NCI-H1092 treated with DMSO at 0.1 percent for 48 hours (cell line): Measurements from ENCODE around the gene PUM1.

Experiments used
- DNase-seq: peaks from one replicate; lab custom pipeline; 2025; lab: John Stamatoyannopoulos, UW

The PUM1 gene

DNA sequence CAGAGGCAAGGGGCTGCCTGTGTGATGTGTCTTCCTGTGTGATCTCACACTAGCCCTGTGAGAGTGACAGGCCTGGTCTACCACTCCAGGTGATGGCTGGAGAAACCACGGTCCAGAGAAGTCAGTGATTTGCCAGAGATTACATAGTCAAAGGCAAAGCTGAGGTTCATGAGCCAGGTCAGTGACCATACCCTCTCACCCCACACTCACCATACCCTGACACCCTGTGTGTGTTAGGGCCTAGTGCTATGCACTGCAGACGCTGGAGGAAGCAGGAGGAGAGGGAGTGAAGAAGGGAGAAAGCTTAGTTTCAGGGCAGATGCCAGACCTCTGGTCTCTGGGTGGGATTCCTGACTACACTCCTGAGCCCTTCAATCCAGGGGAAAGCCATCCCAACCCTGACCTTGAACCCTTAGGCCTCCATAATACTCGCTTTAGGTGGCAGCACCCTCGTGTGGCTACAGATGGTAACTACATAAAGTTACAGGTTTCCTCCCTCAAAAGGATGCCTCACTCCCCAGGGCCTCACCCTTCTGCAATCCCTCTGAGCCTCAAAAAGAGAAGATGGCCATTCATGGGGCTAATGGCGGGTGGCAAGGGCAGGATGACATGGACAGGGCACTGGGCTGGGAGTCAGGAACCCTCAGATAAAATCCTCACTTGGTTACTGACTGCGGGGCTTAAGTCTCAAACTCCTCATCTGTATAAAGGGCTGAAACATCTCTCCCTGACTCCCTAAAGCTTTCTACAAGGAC lies 136.2 kb downstream of the PUM1 start:
- DNase-seq = peak; percentile 48

DNA sequence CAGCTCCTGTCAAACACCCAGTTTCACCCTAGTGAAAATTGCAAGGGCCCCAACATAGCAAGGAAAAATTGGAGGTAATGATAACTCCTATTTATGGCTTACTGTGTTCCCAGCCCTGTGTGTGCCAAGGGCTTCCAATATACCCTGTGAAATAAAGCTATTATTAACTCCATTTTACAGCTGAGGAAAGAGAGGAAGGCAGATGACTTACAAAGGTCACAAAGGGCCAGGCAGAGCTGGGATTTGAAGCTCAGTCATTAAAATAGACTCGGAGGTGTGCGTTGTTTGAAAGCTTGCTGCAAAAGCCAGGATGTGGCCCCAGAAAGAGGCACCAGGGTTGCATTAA lies 136.8 kb downstream of the PUM1 start:
- no peak for DNase-seq

DNA sequence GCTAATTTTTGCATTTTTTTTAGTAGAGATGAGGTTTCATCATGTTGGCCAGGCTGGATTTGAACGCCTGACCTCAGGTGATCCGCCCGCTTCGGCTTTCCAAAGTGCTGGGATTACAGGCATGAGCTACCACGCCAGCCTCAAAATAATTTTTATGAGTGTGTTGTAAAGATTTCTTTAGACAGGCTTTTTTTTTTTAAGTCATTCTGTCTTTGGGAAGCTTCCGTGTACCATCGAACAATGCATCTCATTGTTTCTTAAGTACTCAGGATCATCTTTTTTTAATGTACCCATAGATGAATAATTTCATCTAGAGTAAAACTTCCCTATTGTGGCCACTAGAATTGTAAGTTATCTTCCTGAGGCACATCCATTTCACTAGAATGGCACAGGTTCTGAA lies 137.3 kb downstream of the PUM1 start:
- DNase-seq = no peak

DNA sequence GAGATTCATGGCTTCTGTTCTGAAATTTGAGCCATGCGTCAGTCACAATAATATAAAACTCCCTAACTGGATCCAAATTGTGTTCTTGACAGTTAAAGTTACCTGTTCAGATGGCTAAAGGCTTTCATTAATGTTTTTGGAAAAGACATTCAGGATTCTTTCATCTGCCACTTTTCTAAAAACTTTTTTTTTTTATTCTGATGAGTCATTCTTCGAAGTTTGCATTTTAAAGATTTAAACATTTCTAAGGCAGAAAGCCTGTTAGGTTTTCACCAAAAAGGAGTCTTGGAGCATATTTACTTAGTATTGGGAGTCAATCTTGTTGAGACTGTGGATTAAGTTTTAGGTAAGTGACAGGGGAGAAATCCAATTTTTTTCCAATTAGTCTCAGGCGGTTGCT lies 138.1 kb downstream of the PUM1 start:
- DNase-seq = no peak

DNA sequence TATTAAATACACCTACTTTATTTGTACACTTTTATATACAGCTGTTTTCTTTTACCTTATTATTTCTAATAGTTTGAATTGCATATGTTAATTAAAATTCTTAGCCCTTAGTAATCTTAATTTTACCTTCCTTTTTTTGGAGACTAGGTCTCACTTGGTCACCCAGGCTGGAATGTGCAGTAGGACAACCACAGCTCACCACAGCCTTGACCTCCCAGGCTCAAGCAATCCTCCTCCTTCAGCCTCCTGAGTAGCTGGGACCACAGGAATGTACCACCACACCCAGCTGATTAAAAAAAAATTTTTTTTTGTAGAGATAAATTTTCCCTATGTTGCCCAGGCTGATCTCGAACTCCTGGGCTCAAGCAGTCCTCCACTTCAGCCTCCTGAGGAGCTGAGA lies 141.9 kb downstream of the PUM1 start:
- DNase-seq = no peak

DNA sequence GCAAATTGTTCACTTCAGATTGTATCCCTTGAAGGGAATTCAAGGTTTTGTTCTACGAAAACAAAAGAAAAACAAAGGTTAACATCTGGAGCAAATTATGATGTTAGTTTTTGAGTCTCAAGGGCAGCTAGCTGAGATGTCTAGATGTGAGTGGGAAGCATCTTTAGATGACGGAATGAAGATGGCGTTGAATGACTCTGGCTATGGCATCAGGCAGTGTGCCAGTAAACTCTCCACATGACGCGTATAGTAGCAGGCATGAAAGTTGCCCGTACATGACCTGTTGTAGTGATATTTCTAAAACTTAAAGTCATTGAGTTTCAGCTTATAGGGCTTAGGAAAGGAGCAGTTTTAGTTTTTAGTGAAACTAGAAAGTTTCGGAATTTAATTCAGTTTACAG lies 144.7 kb downstream of the PUM1 start:
- DNase-seq = no peak

DNA sequence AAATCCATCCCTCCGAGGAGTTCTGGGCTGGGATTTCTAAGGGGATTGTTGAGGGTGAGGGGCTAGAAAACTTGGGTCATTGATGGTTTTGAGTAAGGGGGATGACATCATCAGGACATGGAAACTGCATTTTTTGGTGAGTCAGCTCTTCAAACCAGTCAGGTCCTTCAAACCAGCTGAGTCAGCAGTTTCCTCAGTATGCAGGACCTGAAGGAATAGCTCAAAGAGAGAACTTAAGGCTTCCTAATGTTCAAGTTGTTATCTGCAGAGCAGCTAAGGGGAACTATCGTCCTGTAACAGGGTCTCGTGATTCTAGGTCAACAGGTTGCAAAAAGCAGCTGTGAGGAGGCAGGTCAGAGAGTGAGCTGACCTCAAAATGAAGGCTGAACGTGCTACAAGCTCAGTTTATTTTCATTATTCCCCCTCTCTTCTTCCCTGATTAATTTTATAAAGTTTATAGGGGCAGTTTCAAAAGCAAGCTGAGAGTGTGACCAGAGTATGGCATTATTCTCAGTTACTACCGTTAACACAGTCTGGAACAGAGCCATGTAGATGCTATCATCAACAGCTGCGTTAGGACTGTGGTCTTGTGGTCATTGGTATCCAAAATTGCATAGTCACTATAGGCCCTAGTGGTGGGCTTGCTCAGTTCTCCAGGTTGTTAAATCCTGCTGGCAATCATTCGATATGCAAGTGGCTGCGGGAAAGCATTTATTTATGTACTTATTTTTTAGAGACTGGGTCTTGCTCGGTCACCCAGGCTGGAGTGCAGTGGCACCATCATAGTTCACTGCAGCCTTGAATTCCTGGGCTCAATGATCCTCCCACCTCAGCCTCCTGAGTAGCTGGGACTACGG lies 146.3 kb downstream of the PUM1 start:
- DNase-seq = no peak

DNA sequence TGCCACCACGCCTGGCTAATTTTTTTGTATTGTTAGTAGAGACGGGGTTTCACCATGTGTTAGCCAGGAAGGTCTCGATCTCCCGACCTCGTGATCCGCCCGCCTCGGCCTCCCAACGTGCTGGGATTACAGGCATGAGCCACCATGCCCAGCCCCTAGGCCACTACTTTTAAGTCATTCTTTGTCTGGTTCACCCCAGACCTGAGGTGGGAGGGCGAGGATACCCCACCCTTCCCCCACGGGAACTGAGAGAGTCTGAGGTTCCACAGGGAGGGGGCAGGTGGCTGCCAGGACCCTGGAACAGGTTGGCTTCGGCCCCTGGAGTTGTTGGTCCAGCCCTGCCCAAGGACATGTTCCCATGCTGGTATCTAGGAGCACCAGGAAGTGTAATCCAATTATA lies 149.2 kb downstream of the PUM1 start:
- DNase-seq = no peak

DNA sequence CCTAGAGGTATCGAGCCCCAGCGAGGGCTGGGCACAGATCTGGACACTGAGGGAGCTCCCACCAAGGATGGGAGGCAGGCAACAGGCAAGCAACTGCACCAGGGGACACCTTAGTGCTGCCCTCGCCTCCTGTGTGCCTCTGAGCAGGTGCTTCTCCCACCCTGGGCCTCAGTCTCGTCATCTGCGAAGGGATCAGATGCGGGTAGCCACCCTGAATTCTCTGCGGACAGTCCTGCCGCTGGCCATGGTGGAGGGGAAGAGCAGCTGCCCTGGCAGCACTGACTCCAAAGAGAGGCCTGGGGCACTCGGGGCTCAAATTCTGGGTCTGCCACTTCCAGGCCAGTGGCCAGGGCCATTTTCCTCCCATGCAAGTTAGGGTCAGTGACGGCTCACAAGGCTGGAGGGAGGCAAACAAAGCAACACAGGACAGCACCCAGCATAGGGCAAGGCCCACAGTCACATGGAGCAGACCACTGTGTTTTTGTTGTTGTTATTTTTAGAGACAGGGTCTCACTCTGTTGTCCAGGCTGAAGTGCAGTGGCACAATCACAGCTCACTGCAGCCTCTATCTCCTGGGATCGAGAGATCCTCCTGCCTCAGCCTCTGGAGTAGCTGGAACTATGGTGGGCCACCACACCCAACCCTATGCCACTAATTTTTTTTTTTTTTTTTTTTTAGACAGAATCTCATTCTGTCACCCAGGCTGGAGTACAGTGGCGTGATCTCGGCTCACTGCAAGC lies 149.9 kb downstream of the PUM1 start:
- no peak for DNase-seq

DNA sequence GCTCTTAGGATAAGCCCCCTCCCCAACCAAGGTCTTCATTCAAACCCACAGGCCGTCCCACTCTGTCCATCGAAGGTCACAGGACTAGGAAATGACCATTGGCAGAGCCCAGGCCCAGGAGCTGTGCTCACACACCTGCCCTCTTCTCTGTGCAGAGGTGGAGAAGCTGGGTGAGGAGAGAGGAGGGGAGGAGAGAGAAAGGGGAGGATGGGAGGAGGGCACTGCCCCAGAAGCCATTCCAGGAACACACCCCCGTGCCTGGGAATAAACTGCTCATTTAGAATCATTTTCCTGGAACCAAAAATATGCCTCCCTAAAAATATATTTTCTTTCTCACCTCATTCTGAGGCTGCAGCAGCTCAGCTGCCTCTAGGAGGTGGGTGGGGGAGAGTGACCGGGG lies 150.6 kb downstream of the PUM1 start:
- no peak for DNase-seq

DNA sequence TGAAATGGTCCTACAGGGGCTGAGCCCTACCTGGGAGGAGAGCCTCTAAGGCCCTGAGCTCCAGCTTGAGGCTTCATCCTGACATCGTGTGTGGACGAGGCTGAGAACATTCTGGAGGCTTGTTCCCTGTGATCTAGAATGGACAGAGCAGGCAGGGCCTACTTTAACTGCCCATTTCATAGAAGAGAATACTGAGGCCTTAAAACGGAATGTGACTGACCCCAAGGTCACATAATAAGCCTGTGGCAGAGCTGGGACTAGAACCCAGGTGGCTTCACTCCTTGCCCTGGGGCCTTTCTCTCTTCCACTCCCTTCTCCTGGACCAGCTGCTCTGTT lies 151.0 kb downstream of the PUM1 start:
- DNase-seq = no peak

DNA sequence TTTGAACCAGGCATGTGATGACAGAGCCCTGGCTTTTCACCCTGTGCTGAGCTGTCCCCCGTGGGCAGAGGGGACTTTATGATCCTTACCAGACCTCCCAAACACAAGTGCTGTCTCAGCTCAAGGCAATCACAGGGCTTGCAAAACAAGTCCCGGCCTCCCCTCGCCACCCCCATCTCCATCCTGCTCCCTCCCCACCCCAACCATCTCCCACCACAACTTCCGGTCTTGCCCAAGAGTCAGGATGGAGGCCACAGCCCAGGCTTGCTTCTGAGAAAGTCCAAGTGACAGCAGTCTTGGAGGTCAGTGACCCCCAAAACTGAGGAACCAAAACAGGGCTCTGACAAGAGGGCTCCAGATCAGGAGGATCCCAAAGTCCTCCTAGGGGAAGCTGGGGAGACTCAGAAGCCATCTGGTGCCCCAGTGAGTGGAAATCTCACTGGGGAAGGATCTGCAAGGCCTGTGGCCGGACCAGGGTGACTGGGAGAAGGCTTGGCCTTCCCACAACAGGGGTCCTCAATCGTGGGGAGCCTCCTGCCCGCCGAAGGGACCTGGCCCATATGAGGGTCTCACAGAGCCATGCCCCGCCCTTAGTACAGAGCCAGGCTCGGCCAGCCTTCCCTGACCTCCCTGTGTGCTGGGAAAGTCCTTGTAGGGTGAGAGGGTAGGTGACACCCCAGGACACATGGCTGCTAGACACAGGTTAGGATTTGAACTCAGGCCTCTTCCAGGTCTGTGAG lies 152.4 kb downstream of the PUM1 start:
- no peak for DNase-seq

DNA sequence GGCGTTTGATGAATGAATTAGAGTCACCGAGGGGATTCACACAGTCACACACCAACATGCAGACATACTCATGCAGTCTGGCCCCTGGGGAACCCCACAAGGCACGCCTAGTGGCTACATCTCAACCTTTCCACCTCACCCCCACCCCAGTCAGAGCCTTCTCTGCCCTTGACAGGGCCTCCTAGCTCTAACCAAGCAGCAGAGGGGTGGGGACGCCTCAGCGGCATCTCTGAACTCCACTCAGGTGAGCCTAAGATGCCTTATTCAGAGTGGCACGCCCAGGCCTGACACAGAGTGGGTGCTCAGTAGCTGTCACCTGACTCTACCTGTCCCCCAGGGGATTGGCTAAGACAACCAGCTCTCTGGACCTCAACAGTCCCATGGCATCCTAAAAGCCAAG lies 153.3 kb downstream of the PUM1 start:
- DNase-seq = no peak

DNA sequence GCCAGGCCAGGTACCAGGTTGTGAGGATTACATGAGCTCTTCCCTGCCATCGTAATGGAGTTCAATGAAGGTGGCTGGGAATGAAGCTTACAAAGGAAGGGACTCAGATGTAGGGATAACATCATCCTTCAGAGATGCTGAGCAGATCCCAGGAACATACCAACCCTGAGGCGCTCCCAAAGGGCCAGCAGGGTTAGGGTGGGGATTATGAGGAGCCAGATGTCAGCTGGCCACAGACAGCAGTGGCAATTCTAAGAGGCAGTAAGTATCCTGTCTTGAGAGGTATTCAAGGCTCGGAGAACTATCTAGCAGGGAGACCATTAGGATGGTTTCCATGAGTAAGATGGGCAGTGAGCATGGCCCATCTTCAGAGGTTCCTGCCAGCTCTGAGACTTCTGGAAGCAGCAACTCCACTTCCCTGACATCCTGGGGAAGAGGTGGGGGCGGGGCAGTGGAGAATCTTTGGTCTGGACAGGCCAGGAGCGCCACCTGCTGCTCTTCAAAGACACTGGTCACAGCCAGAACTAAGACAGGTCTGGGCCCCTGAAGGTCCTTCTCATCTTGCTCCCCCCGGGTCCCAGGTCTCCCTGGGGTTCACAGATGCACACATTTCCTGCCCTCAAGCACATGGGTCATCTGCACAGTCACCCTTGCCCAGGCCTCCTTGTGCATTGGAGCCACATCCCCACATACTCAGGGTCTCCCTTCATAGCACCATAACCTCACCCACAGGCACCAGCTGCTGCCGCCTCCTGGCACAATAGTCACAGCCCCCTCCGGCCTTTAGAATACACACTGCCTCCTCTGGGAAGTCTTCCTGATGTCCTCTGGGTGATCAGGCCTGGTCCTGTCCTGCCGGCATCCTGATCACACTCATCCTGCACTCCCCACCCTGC lies 154.2 kb downstream of the PUM1 start:
- DNase-seq = peak; percentile 73

DNA sequence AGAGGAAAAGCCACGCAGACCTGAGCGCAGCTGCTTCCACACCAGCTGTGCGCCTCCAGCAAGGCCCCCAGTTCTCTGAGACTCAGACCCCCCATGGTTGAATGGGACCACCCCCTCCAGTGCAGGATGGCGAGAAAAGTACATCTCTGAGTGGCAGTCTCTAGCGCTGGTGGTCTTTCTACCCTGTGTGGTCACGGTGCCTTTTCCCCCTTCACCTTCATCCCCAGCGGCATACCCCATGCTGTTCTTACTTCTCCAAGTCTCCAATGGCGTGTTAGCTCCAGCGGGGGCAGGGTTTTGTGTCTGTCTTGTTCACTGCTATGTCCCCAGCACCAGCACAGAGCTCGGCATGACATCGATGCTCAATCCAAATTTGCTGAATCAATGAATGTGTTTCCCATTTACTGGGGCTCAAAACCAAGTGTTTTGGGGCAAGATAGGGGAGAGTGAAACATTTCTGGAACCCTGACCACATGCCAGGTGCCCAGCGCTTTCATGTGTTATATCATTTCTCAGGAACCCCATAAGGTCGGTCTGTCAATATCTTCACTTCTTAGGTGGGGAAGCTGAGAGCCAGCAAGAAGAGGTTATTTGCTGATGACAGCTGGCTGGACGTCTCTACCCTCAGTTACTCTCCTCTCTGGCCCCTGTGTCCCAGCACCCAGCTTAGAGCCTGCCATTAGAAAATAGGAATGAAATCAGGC lies 156.0 kb downstream of the PUM1 start:
- DNase-seq = no peak

DNA sequence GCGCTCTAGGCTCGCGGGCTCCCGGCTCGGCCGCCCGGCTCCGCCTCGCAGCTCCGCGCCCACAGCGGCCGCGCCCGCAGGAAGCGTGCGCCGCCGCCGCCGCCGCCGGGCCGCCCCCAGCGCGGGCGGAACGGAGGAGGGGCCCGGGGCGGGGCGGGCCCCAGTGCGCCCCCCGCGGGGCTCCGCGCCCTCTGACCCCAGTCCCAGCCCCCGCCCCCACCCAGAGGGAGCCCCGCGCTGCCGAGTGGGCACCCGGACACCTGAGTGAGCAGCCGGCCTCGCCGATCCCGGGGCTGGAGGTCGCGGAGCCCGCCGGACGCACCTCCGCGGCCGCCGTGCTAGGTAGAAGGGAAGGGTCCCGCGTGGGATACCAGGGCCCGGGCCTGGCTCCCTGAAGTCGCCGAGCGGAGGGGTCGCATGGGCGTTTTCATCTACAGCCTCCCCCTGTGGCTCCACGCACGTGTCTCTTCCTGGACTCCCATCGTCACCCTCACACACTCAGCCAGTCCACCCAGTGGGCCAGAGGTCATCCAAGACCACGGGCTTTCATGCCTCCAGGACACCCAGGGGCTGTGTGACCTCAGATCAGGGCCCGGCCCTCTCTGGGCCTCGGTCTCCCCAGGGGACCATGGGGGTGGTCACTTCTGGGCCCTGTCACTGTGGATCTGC lies 156.7 kb downstream of the PUM1 start, which contains the start of gene SDC3:
Gene SDC3 (minus strand): TSS at position 63 of the 669 bp plus-strand sequence. CDS start 172 bp downstream, outside the sequence.
- DNase-seq = no peak

DNA sequence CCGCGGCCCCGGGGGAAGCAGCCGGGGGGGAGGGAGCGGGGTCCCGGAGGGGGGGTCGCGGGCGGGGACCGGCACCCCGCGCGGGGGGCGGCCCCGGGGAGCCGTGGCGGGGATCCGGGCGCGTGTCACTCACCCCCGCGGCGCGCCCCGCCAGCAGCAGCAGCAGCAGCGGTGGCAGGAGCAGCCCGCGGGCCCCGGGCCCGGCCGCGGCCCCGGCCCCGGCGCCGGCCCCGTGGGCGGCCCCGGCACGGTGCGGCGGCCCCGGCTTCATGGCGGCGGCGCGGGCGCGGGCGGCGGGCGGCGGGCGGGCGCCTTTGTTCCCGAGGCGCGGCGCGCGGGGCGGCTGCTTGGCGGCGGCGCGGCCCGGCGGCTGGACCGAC lies 157.2 kb downstream of the PUM1 start:
- no peak for DNase-seq

DNA sequence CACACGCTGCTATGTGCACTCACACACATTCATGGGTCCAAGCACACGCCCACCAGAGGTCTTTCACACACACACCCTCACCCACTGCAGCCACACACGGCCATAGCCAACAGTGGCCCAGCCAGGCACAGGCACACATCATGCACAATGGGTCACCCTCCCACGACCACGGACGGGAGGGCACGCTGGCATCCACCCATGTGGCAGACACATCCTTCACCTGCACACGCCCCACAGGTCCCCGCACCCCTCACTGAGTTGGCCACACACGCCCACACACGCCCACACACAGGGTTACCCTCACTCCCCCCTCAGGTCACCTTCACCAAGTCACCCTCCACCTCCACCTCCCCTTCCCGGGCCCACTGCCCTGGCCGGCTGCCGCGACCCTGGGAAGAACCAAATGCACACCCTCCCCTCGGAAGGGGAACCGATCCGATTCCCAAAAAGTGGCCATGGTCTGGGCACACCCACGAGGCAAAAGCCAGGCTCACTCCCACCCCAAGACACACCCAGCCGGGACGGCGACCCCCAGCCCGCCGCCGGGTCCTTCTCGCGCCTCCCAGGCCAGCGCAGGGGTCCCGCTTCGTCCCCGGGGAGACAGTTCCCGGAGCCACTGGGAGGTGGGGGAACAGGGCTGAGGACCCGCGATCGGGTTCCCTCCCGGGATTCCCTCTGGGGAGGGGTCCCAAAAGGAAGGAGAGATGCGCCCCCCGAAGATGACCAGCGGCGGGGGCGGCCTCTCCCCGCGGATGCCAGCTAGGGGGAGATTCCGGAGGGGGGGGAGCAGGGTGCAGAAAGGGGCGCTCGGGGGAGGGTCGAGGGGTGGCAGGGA lies 157.8 kb downstream of the PUM1 start:
- no peak for DNase-seq
